BJ (cell line): ENCODE results near the gene CD300LG. TPM values are rescaled to one million over a fixed set of nuclear protein-coding genes. Genes with fewer than 3 reads are reported as not detected.

ENCODE experiments used
- CTCF ChIA-PET: fragments of 350-600 bp; formaldehyde crosslinking; extraction: SDS; loops from one replicate; lab custom pipeline; 2021; ENCODE audit warnings: antibody characterized with exemption, inconsistent platforms; lab: Yijun Ruan, JAX
- POLR2A ChIA-PET: fragments of 300-600 bp; sonication (Branson Sonifier 250); formaldehyde crosslinking; extraction: SDS; loops from one replicate; lab custom pipeline; 2021; ENCODE audit warnings: antibody characterized with exemption; lab: Charles Lee
- DNase-seq: peaks from one replicate; pipeline ENCODE4 v3.0.0-alpha.2; 2011; ENCODE audit warnings: low read depth
- H3K27me3 ChIP-seq: 2 replicates; pipeline ENCODE4 v1.6.0; 2011; ENCODE audit warnings: low read length; ENCODE audit not compliant: control insufficient read depth, insufficient read depth
- H3K36me3 ChIP-seq: 2 replicates; pipeline ENCODE4 v1.5.1; 2011; ENCODE audit warnings: low read length; ENCODE audit not compliant: control insufficient read depth, insufficient read depth
- H3K4me3 ChIP-seq: 2 replicates; pipeline ENCODE4 v1.5.1; 2011; ENCODE audit warnings: low read depth, mild to moderate bottlenecking, control low read depth, low read length
- polyA plus RNA-seq: library from polyadenylated mRNA; depleted of rRNA; stranded (reverse); fragments of >200 nt; gene quantifications from 2 replicates; pipeline ENCODE4 v1.2.3, GENCODE V29; 2011
- TF ChIP-seq, protein P1 (sequence below): IDR thresholded peaks from 2 replicates; pipeline ENCODE4 v1.5.1; 2011; ENCODE audit warnings: low read depth, mild to moderate bottlenecking, control low read depth, inconsistent platforms, low read length, moderate library complexity; ENCODE audit not compliant: insufficient read depth

CD300LG gene
- polyA plus RNA-seq, 1 experiment: not detected

DNA sequence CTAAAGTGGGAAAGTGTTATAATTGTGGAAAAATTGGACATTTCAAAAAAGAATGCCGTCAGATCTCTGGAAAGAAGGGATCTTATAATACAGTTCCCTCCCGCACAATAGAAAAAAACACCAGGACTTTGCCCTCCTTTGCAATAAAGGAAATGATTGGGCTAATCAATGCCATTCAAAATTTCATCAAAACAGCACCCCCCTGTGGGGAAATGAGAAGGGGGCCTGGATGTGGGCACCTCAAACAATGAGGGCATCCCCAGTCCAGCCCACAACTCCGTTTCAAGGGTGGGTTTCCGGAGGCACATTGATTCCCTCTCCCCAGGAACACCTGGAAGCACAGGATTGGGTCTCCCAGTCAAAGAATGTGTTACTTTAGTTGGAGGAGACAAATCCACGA is 26.1 kb downstream of the CD300LG start:
- Histone ChIP-seq H3K27me3 (peaks cover 9% of the 10 kb centered on the region), H3K36me3 (no peaks in the 10 kb centered on the region), H3K4me3 (no peak overlapping the region)
- TF ChIP-seq, protein P1, sequence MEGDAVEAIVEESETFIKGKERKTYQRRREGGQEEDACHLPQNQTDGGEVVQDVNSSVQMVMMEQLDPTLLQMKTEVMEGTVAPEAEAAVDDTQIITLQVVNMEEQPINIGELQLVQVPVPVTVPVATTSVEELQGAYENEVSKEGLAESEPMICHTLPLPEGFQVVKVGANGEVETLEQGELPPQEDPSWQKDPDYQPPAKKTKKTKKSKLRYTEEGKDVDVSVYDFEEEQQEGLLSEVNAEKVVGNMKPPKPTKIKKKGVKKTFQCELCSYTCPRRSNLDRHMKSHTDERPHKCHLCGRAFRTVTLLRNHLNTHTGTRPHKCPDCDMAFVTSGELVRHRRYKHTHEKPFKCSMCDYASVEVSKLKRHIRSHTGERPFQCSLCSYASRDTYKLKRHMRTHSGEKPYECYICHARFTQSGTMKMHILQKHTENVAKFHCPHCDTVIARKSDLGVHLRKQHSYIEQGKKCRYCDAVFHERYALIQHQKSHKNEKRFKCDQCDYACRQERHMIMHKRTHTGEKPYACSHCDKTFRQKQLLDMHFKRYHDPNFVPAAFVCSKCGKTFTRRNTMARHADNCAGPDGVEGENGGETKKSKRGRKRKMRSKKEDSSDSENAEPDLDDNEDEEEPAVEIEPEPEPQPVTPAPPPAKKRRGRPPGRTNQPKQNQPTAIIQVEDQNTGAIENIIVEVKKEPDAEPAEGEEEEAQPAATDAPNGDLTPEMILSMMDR: peak; percentile 7; the same call in 1 of the 2 replicates
- POLR2A ChIA-PET: no interaction called here
- CTCF ChIA-PET: no interaction called here
- DNase-seq: no peak

DNA sequence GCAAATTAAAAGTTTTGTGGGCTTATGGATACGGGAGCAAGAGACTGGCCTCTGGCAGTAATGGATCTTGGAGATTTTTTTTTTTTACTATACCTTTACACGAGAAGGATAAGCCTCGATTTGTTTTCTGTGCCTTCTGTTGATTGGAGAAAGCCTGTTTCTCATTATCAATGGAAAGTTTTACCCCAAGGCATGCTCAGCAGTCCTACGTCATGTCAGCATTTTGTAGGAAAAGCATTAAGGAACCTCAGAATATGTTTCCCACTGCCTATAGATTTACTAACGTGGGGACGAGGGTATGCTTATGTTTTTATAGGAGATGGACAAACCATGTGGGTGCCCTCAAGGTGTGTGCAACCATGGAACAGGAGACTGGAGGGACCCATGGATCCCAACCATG is 26.8 kb downstream of the CD300LG start:
- peaks cover 9% of the 10 kb centered on the region for H3K27me3 ChIP-seq
- CTCF ChIA-PET: no interaction called here
- H3K36me3 ChIP-seq: no peaks in the 10 kb centered on the region
- DNase-seq: no peak
- TF ChIP-seq, protein P1: no peak
- no peak overlapping the region for H3K4me3 ChIP-seq
- POLR2A ChIA-PET: no interaction called here

GRCh38 chr17:43874293-43874692 is 27.3 kb downstream of the CD300LG start:
- CTCF ChIA-PET: no interaction called here

DNA sequence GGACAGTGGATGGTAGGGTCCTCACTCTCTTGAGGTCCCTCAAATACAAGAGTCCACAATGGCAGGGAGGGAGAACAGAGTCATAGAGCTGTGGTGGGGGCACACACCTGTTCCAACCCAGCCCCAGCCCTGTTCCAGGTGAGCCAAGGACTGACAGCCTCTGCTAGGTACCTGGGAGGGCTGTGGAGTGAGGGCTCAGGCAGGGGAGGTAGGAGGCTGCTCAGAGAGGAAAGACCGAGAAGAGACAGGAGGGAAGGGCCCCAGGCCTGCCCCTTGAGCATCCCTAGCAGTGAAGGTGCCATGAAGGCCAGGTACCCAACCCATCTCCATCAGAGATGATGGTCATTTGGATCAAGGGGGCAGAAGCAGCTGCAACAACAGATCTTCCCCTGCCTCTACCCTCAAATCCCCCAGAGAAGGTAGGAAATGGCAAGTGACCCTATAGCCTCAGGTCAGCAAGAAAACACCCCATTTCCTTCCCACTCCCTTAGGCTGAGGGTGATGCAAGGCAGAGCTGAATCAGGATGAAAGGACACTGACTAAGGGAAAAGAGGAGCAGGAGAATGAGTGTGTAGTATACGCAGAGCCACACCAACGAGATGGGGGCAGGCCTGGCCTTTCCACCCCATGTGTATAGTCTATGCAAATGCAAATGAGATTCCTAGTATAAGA is 28.6 kb downstream of the CD300LG start:
- Histone ChIP-seq H3K27me3 (peaks cover 4% of the 10 kb centered on the region), H3K36me3 (no peaks in the 10 kb centered on the region), H3K4me3 (no peak overlapping the region)
- POLR2A ChIA-PET: no interaction called here
- TF ChIP-seq, protein P1: no peak
- no peak for DNase-seq
- CTCF ChIA-PET: interaction anchor here (1.2 to 6.1 kb wide), 3 partner anchors 29 to 293 kb away, joined by 3 to 57 read pairs (median 4); no protein-coding TSS in a partner anchor

More at GRCh38 chr17:43874293-43874692, 27.3 kb downstream of the CD300LG start:
- POLR2A ChIA-PET: no interaction called here
- no peak for DNase-seq
- Histone ChIP-seq H3K4me3 (no peak overlapping the region), H3K27me3 (peaks cover 9% of the 10 kb centered on the region), H3K36me3 (no peaks in the 10 kb centered on the region)
- TF ChIP-seq, protein P1: no peak

DNA sequence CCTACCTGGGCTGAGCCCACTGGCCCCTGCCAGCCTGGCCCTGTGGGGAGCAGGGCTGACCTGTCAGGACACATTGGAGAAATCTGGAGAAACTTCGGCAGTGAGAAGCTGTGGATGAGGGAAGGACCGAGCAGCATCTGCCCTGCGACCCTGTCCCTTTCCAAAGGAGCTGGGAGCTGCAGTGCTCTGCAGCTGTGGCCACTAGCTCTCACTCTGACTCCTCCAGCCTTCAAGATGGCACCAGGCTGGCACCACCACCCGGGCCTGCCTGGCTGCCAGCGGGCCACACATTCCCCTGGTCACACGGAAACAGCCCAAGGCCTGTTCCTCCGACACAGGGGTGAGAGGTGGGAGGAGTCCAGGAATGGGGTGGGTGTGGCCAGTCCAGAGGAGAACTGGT is 30.1 kb downstream of the CD300LG start:
- no peaks in the 10 kb centered on the region; the same call in 1 of the 2 replicates for H3K36me3 ChIP-seq
- H3K27me3 ChIP-seq: peaks cover 3% of the 10 kb centered on the region
- no peak for DNase-seq
- ChIA-PET CTCF (interaction anchor here (2.1 to 6.1 kb wide), 12 partner anchors 8 to 164 kb away, joined by 9 to 70 read pairs (median 18); partner anchors contain the start of genes CD300LG, MPP2 and PPY), POLR2A (no interaction called here)
- TF ChIP-seq, protein P1: no peak
- H3K4me3 ChIP-seq: no peak overlapping the region
